Liver (tissue), 9 donors: ENCODE results near the gene HGF. TPM values are rescaled to one million over a fixed set of nuclear protein-coding genes. Genes with fewer than 3 reads are reported as not detected.
"Not testable (repeated sequence)": the region's sequence is repeated elsewhere in the genome, so short reads cannot be mapped to it uniquely, and the experiment has no call there.

Source experiments
- DNase-seq: peaks from one replicate; pipeline ENCODE4 v3.0.0-alpha.2; 2017; ENCODE audit warnings: low spot score
- H3K27ac ChIP-seq, 2 donors: one replicate each; pipeline ENCODE4 v1.7.0; 2013; ENCODE audit warnings: inconsistent platforms in 2 of 2, low read length in 2 of 2, control low read depth in 1 of 2, low read depth in 1 of 2, mild to moderate bottlenecking in 1 of 2
- H3K27me3 ChIP-seq, 4 donors: one replicate each; pipeline versions ENCODE4 v1.6.1 to v1.7.0; 2013; ENCODE audit warnings: low read length in 3 of 4, inconsistent platforms in 1 of 4, mild to moderate bottlenecking in 1 of 4, moderate library complexity in 1 of 4; ENCODE audit not compliant: control insufficient read depth in 4 of 4, insufficient read depth in 4 of 4
- H3K36me3 ChIP-seq, 4 donors: one replicate each; pipeline versions ENCODE4 v1.6.1 to v1.7.0; 2013; ENCODE audit warnings: low read length in 3 of 4, mild to moderate bottlenecking in 3 of 4, low read depth in 1 of 4, moderate library complexity in 1 of 4; ENCODE audit not compliant: control insufficient read depth in 4 of 4, insufficient read depth in 3 of 4
- H3K4me1 ChIP-seq, 4 donors: one replicate each; pipeline versions ENCODE4 v1.6.1 to v1.7.0; 2013; ENCODE audit warnings: low read length in 3 of 4, mild to moderate bottlenecking in 3 of 4, moderate library complexity in 1 of 4; ENCODE audit not compliant: control insufficient read depth in 4 of 4, insufficient read depth in 4 of 4
- H3K4me3 ChIP-seq, 3 donors: one replicate each; pipeline versions ENCODE4 v1.6.1 to v1.7.0; 2013; ENCODE audit warnings: low read length in 3 of 3, control low read depth in 1 of 3, low read depth in 1 of 3, mild to moderate bottlenecking in 1 of 3
- H3K9ac ChIP-seq, 2 donors: one replicate each; pipeline ENCODE4 v1.7.0; 2013; ENCODE audit warnings: low read length in 2 of 2, mild to moderate bottlenecking in 2 of 2, moderate library complexity in 2 of 2, control low read depth in 1 of 2, low read depth in 1 of 2
- H3K9me3 ChIP-seq, 4 donors: one replicate each; pipeline versions ENCODE4 v1.6.1 to v1.7.0; 2013; ENCODE audit warnings: low read length in 3 of 4; ENCODE audit not compliant: control insufficient read depth in 4 of 4
- EGR1 ChIP-seq, 2 donors: IDR thresholded peaks; 2 replicates each; pipeline ENCODE4 v1.6.1; 2016 to 2018; ENCODE audit warnings: antibody characterized with exemption in 2 of 2, low read depth in 2 of 2
- FOXA1 ChIP-seq: IDR thresholded peaks from 2 replicates; pipeline ENCODE4 v1.6.1; 2016; ENCODE audit warnings: antibody characterized with exemption
- FOXA2 ChIP-seq: IDR thresholded peaks from 2 replicates; pipeline ENCODE4 v1.6.1; 2016; ENCODE audit warnings: antibody characterized with exemption
- GABPA ChIP-seq, 2 donors: IDR thresholded peaks in 1 of 2; conservative IDR thresholded peaks in 1 of 2; 2 replicates each; pipeline ENCODE4 v1.6.1; 2016; ENCODE audit warnings: antibody characterized with exemption in 2 of 2, mild to moderate bottlenecking in 1 of 2, moderate library complexity in 1 of 2
- HNF4A ChIP-seq, 2 donors: conservative IDR thresholded peaks; 2 replicates each; pipeline ENCODE4 v1.6.1; 2016; ENCODE audit warnings: antibody characterized with exemption in 2 of 2, mild to moderate bottlenecking in 2 of 2
- HNF4G ChIP-seq: IDR thresholded peaks from 2 replicates; pipeline ENCODE4 v1.6.1; 2016; ENCODE audit warnings: antibody characterized with exemption
- JUND ChIP-seq, 2 donors: IDR thresholded peaks; 2 replicates each; pipeline ENCODE4 v1.6.1; 2016; ENCODE audit warnings: antibody characterized with exemption in 2 of 2
- NR2F2 ChIP-seq: IDR thresholded peaks from 2 replicates; pipeline ENCODE4 v1.6.1; 2016; ENCODE audit warnings: antibody characterized with exemption
- RAD21 ChIP-seq, 2 donors: IDR thresholded peaks; 2 replicates each; pipeline ENCODE4 v1.6.1; 2016; ENCODE audit warnings: antibody characterized with exemption in 2 of 2, mild to moderate bottlenecking in 2 of 2
- REST ChIP-seq: IDR thresholded peaks from 2 replicates; pipeline ENCODE4 v1.6.1; 2016; ENCODE audit warnings: antibody characterized with exemption, mild to moderate bottlenecking
- RXRA ChIP-seq, 2 donors: IDR thresholded peaks; 2 replicates each; pipeline ENCODE4 v1.6.1; 2017 to 2018; ENCODE audit warnings: antibody characterized with exemption in 2 of 2, mild to moderate bottlenecking in 1 of 2
- SP1 ChIP-seq: IDR thresholded peaks from 2 replicates; pipeline ENCODE4 v1.6.1; 2018; ENCODE audit warnings: antibody characterized with exemption, mild to moderate bottlenecking
- TAF1 ChIP-seq: conservative IDR thresholded peaks from 2 replicates; pipeline ENCODE4 v1.6.1; 2016; ENCODE audit warnings: antibody characterized with exemption, mild to moderate bottlenecking
- YY1 ChIP-seq: IDR thresholded peaks from 2 replicates; pipeline ENCODE4 v1.6.1; 2016; ENCODE audit warnings: antibody characterized with exemption, mild to moderate bottlenecking
- ZBTB33 ChIP-seq: IDR thresholded peaks from 2 replicates; pipeline ENCODE4 v1.6.1; 2016; ENCODE audit warnings: antibody characterized with exemption
- WGBS: extraction: QIAGEN DNeasy Blood & Tissue Kit; methylation state at CpG from one replicate; pipeline ENCODE4 v1.1.7; 2013; 5-methylcytosine and 5-hydroxymethylcytosine counted together
- polyA plus RNA-seq, 2 donors: library from polyadenylated mRNA; stranded (reverse) in 1 of 2; unstranded in 1 of 2; fragments of 200-250 nt in 1 of 2; fragments of >200 nt in 1 of 2; fragmentation: Nextera tagmentation in 1 of 2; extraction: Ambion mirVana in 1 of 2; gene quantifications; one replicate each; pipeline versions ENCODE4 v1.2.1 to v1.2.3, GENCODE V29; 2013 to 2015
- total RNA-seq, 2 donors: library from RNA; depleted of rRNA; stranded (reverse); fragments of >200 nt; gene quantifications; one replicate each; pipeline ENCODE4 v1.2.3, GENCODE V29; 2014
- TF ChIP-seq, protein P1 (sequence below): fragments of 150-350 bp; IDR thresholded peaks from 2 replicates; pipeline ENCODE4 v1.5.1; 2017; ENCODE audit warnings: improper control_type of control experiment, low read depth, low read length; ENCODE audit not compliant: missing input control
- TF ChIP-seq, protein P2 (sequence below): IDR thresholded peaks from 2 replicates; pipeline ENCODE4 v1.6.1; 2016; ENCODE audit warnings: antibody characterized with exemption
- TF ChIP-seq, protein P3 (sequence below): IDR thresholded peaks from 2 replicates; pipeline ENCODE4 v1.6.1; 2016; ENCODE audit warnings: antibody characterized with exemption
- donor health status: healthy.
- donor health status: healthy.
- donor health status: healthy.
- donor health status: healthy.
- donor health status: healthy.

HGF gene
- total and polyA plus RNA-seq, 4 donors, result 12.0 to 29.8 (median 15.3) TPM

GRCh38 chr7:81812866-81813476 is 43.1 kb upstream of the HGF start:
- H3K27ac ChIP-seq, H3K4me1 ChIP-seq, H3K27me3 ChIP-seq, H3K9ac ChIP-seq, H3K4me3 ChIP-seq, DNase-seq, H3K36me3 ChIP-seq, H3K9me3 ChIP-seq: not testable (repeated sequence)
- WGBS, result 73% methylated on average over 3 of the region's 3 CpGs

DNA sequence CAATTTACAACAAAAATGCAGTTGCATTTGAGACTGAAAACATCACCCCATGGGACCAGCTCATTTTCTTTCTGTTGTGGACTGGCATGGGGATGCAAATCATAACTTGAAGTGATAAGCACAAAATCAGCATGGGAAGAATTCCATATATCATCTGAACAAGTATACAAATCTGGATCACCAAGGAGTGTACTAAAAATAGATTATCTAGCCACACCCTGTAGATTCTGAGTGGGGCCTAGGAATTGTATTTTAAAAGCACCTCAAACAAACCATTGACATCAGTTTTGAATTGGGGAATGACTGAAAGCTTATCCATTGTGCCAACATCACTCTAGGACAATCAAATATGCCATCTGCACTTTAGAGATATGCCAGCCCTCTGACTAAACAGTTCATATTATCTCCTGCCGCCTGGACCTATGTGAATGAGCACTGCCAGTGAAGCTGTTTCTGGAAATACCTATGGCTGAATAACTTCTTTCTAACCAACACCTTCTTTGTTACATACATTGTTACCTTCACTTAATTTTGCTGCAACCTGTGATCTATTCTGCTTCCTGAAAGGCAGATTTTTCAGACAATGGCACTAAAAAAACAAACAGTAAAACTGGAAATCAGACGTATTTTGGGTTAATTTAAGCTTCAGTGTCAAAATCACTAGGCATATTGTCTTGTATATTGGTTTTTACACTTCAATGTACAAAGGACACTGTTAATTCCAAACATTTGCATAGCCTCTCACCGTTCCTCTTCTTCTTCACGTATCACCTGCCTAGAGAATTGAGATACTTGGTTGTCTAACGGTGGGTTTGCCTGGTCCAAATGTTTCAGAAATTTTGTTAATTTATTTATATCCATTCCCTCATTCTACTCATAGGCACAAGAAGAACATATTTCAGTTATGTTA is 42.4 kb upstream of the HGF start:
- H3K4me3 ChIP-seq, result no peak overlapping the region
- H3K9ac ChIP-seq, result no peak overlapping the region
- no peaks in the 10 kb centered on the region for H3K9me3 ChIP-seq
- no peak overlapping the region for H3K27ac ChIP-seq
- no peaks in the 10 kb centered on the region for H3K36me3 ChIP-seq
- no peak for DNase-seq
- no peaks in the 10 kb centered on the region for H3K4me1 ChIP-seq
- no peaks in the 10 kb centered on the region for H3K27me3 ChIP-seq
- TF ChIP-seq FOXA2 (no peak), JUND (IDR thresholded peaks at IDR 0.05) (no peak), GABPA (IDR thresholded peaks at IDR 0.05 in 1 of 2, conservative IDR thresholded peaks at IDR 0.05 in 1 of 2) (no peak), RXRA (IDR thresholded peaks at IDR 0.05) (no peak), YY1 (no peak), ZBTB33 (no peak), TAF1 (no peak), HNF4G (no peak), REST (no peak), RAD21 (IDR thresholded peaks at IDR 0.05) (no peak), FOXA1 (no peak), NR2F2 (no peak), HNF4A (conservative IDR thresholded peaks at IDR 0.05) (no peak), SP1 (no peak), EGR1 (IDR thresholded peaks at IDR 0.05; ENCODE audit: low read depth in 2 of 2) (no peak)
- TF ChIP-seq, protein P1, sequence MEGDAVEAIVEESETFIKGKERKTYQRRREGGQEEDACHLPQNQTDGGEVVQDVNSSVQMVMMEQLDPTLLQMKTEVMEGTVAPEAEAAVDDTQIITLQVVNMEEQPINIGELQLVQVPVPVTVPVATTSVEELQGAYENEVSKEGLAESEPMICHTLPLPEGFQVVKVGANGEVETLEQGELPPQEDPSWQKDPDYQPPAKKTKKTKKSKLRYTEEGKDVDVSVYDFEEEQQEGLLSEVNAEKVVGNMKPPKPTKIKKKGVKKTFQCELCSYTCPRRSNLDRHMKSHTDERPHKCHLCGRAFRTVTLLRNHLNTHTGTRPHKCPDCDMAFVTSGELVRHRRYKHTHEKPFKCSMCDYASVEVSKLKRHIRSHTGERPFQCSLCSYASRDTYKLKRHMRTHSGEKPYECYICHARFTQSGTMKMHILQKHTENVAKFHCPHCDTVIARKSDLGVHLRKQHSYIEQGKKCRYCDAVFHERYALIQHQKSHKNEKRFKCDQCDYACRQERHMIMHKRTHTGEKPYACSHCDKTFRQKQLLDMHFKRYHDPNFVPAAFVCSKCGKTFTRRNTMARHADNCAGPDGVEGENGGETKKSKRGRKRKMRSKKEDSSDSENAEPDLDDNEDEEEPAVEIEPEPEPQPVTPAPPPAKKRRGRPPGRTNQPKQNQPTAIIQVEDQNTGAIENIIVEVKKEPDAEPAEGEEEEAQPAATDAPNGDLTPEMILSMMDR, result no peak
- TF ChIP-seq, protein P2, sequence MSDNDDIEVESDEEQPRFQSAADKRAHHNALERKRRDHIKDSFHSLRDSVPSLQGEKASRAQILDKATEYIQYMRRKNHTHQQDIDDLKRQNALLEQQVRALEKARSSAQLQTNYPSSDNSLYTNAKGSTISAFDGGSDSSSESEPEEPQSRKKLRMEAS, result no peak
- TF ChIP-seq, protein P3, sequence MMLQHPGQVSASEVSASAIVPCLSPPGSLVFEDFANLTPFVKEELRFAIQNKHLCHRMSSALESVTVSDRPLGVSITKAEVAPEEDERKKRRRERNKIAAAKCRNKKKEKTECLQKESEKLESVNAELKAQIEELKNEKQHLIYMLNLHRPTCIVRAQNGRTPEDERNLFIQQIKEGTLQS, result no peak
- 66% methylated on average over 5 of the region's 5 CpGs for WGBS
